Endothelial cell (in vitro differentiated cells): ENCODE results near the gene FXYD4. TPM values are rescaled to one million over a fixed set of nuclear protein-coding genes. Genes with fewer than 3 reads are reported as not detected.

Experiments
- DNase-seq: peaks from one replicate; pipeline ENCODE4 v3.0.0; 2021; ENCODE audit warnings: low spot score
- H3K27ac Mint-ChIP-seq: one replicate; pipeline ENCODE4 v1.8.0; 2021; ENCODE audit warnings: mixed read lengths, inconsistent platforms; ENCODE audit not compliant: unreplicated experiment
- H3K27me3 Mint-ChIP-seq: one replicate; pipeline ENCODE4 v1.8.0; 2021; ENCODE audit warnings: mild to moderate bottlenecking, moderate library complexity, mixed read lengths, inconsistent platforms; ENCODE audit not compliant: unreplicated experiment
- H3K36me3 Mint-ChIP-seq: one replicate; pipeline ENCODE4 v1.8.0; 2021; ENCODE audit warnings: mild to moderate bottlenecking, low read depth, mixed read lengths, inconsistent platforms; ENCODE audit not compliant: unreplicated experiment
- H3K4me1 Mint-ChIP-seq: one replicate; pipeline ENCODE4 v1.8.0; 2021; ENCODE audit warnings: mild to moderate bottlenecking, mixed read lengths, inconsistent platforms; ENCODE audit not compliant: unreplicated experiment
- H3K4me3 Mint-ChIP-seq: one replicate; pipeline ENCODE4 v1.8.0; 2021; ENCODE audit warnings: mild to moderate bottlenecking, mixed read lengths, inconsistent platforms; ENCODE audit not compliant: unreplicated experiment
- H3K9me3 Mint-ChIP-seq: one replicate; pipeline ENCODE4 v1.8.0; 2021; ENCODE audit warnings: mixed read lengths, inconsistent platforms; ENCODE audit not compliant: unreplicated experiment
- CTCF ChIP-seq: fragments of 200-600 bp; sonication (generic); IDR thresholded peaks from one replicate; pipeline ENCODE4 v1.5.0; 2021; ENCODE audit warnings: antibody characterized with exemption; ENCODE audit not compliant: unreplicated experiment
- total RNA-seq: library from RNA; stranded (reverse); fragmentation: NEBNext Ultra II Directional; extraction: Animal tissue kit (Norgen Biotek cat#: 25700); gene quantifications from one replicate; pipeline ENCODE4 v1.2.1, GENCODE V29; 2021; ENCODE audit not compliant: unreplicated experiment

FXYD4 gene
- total RNA-seq, 1 donor from 2014 or later = not detected

- Mint-ChIP-seq H3K36me3 (no peaks in the 10 kb centered on the region), H3K9me3 (no peaks in the 10 kb centered on the region), H3K27me3 (peaks cover 5% of the 10 kb centered on the region), H3K4me3 (no peak overlapping the region), H3K4me1 (no peaks in the 10 kb centered on the region), H3K27ac (no peak overlapping the region)
- TF ChIP-seq CTCF = no peak
- DNase-seq = no peak
Measured at GRCh38 chr10:43380610-43381222, 9.3 kb downstream of the FXYD4 start.

GRCh38 chr10:43383204-43383971 lies 12.0 kb downstream of the FXYD4 start:
- no peak overlapping the region for H3K27ac Mint-ChIP-seq

GRCh38 chr10:43384252-43385221 lies 13.1 kb downstream of the FXYD4 start:
- no peak for DNase-seq
- TF ChIP-seq CTCF = no peak
- no peaks in the 10 kb centered on the region for H3K4me1 Mint-ChIP-seq
- no peak overlapping the region for H3K4me3 Mint-ChIP-seq
- no peaks in the 10 kb centered on the region for H3K9me3 Mint-ChIP-seq
- H3K27ac Mint-ChIP-seq = no peak overlapping the region
- peaks cover 26% of the 10 kb centered on the region for H3K36me3 Mint-ChIP-seq
- peaks cover 1% of the 10 kb centered on the region for H3K27me3 Mint-ChIP-seq

More at GRCh38 chr10:43383204-43383971, 12.0 kb downstream of the FXYD4 start:
- Mint-ChIP-seq H3K36me3 (peaks cover 20% of the 10 kb centered on the region), H3K27me3 (peaks cover 1% of the 10 kb centered on the region), H3K4me1 (no peaks in the 10 kb centered on the region), H3K9me3 (no peaks in the 10 kb centered on the region), H3K4me3 (no peak overlapping the region)
- no peak for TF ChIP-seq CTCF
- DNase-seq = no peak

- Mint-ChIP-seq H3K27ac (no peak overlapping the region), H3K36me3 (peaks cover 31% of the 10 kb centered on the region), H3K4me3 (no peak overlapping the region), H3K9me3 (no peaks in the 10 kb centered on the region), H3K4me1 (peaks cover 4% of the 10 kb centered on the region), H3K27me3 (peaks cover 1% of the 10 kb centered on the region)
- TF ChIP-seq CTCF = no peak
- DNase-seq = no peak
Measured at GRCh38 chr10:43385412-43386004, 14.1 kb downstream of the FXYD4 start.
